Measurements from ENCODE around the gene TBC1D22B. TPM values are rescaled to one million over a fixed set of nuclear protein-coding genes. Genes with fewer than 3 reads are reported as not detected.

Gene TBC1D22B
- polyA plus RNA-seq, 1 of the 3 experiments (the other 2 are of a cell fraction): 5.3 TPM

DNA sequence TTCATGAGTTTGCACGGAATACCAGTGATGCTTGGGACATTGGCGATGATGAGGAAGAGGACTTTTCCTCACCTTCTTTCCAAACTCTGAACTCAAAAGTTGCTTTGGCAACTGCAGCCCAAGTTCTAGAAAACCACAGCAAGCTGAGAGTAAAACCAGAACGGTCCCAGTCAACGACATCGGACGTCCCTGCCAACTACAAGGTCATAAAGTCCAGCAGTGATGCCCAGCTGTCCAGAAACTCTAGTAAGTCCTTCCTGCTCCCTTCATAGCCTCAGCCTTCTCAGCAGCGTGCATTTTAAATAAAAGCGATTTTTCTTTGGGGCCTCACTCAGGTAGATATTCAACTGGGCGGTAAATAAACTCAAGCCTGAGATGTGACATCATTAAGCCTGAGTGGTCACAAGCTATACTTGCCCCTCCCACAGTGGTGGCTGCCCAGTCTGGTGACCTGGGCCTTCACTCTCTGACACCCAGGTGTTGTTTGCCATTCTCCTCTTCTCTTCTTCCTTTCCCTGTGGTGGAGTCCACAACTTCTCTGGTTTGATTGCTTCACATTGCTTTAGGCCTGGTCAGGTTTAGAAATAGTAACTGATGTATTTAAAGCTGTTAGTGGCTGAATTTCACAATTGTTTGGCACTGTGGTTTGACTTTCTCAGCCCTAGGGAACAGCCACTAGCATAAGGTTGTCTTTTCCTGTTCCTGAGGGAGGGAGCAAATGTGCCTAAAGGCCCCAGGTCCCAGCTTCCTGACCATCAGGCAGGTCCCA lies 22.0 kb downstream of the TBC1D22B start:
- Histone ChIP-seq H3K36me3 (replicated peaks in 1 of 2; ENCODE audit: control insufficient read depth in 1 of 2, insufficient read depth in 2 of 2, low read length in 1 of 2) (peaks cover 5 to 37% of the 10 kb centered on the region in 2 experiments), H3K9me2 (no peaks in the 10 kb centered on the region), H3K79me2 (ENCODE audit: insufficient read depth) (peaks cover 20% of the 10 kb centered on the region; the same call in 1 of the 2 replicates), H3K9ac (no peak overlapping the region), H3K9me3 (no peaks in the 10 kb centered on the region), H3K4me1 (ENCODE audit: control insufficient read depth in 1 of 2, insufficient read depth in 2 of 2, low read depth in 1 of 2, low read length in 1 of 2) (no peaks in the 10 kb centered on the region; a peak in 1 of 4 replicates), H3K4me3 (ENCODE audit: low read depth in 2 of 2, low read length in 1 of 2) (no peak overlapping the region), H3K27ac (ENCODE audit: low read depth in 2 of 2, low read length in 1 of 2) (no peak overlapping the region), H3K4me2 (no peak overlapping the region), H2AFZ (ENCODE audit: low read depth) (no peak overlapping the region), H4K20me1 (ENCODE audit: insufficient read depth) (no peaks in the 10 kb centered on the region), H3K27me3 (ENCODE audit: insufficient read depth) (no peaks in the 10 kb centered on the region), H3F3A (replicated peaks; ENCODE audit: insufficient read depth) (no peaks in the 10 kb centered on the region)
- ChIA-PET POLR2A (no interaction called here), CTCF (interaction anchor here (0.9 kb wide), 1 partner anchor 513 kb away, joined by 3 read pairs; no protein-coding TSS in a partner anchor)
- DNase-seq: no peak
- over 99% methylated on average over 9 of the region's 9 CpGs for WGBS (ENCODE audit: low lambda C conversion rate)
- TF ChIP-seq JUND (IDR thresholded peaks at IDR 0.05) (no peak), RFX5 (IDR thresholded peaks at IDR 0.05; ENCODE audit: low read length) (no peak)
- TF ChIP-seq, protein P1, sequence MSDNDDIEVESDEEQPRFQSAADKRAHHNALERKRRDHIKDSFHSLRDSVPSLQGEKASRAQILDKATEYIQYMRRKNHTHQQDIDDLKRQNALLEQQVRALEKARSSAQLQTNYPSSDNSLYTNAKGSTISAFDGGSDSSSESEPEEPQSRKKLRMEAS (IDR thresholded peaks at IDR 0.05; ENCODE audit: low read depth): no peak

- Histone ChIP-seq H3K4me1 (ENCODE audit: control insufficient read depth in 1 of 2, insufficient read depth in 2 of 2, low read depth in 1 of 2, low read length in 1 of 2) (no peaks in the 10 kb centered on the region; a peak in 1 of 4 replicates), H2AFZ (ENCODE audit: low read depth) (no peak overlapping the region), H3K79me2 (ENCODE audit: insufficient read depth) (peaks cover 16% of the 10 kb centered on the region; the same call in 1 of the 2 replicates), H3K27me3 (ENCODE audit: insufficient read depth) (no peaks in the 10 kb centered on the region), H3K9me2 (no peaks in the 10 kb centered on the region), H3K4me2 (no peak overlapping the region), H3K4me3 (ENCODE audit: low read depth in 2 of 2, low read length in 1 of 2) (no peak overlapping the region), H3K9me3 (no peaks in the 10 kb centered on the region), H3K9ac (no peak overlapping the region), H4K20me1 (ENCODE audit: insufficient read depth) (no peaks in the 10 kb centered on the region), H3F3A (replicated peaks; ENCODE audit: insufficient read depth) (no peaks in the 10 kb centered on the region), H3K36me3 (replicated peaks in 1 of 2; ENCODE audit: control insufficient read depth in 1 of 2, insufficient read depth in 2 of 2, low read length in 1 of 2) (peaks cover 5 to 41% of the 10 kb centered on the region in 2 experiments), H3K27ac (ENCODE audit: low read depth in 2 of 2, low read length in 1 of 2) (no peak overlapping the region)
- DNase-seq: no peak
- ChIA-PET POLR2A (no interaction called here), CTCF (interaction anchor here (0.7 to 0.9 kb wide), 2 partner anchors 18 to 514 kb away, joined by 3 read pairs; no protein-coding TSS in a partner anchor)
- TF ChIP-seq IRF3 (IDR thresholded peaks at IDR 0.05; ENCODE audit: low read depth, low read length) (no peak), ELF1 (IDR thresholded peaks at IDR 0.05) (no peak), EZH2phosphoT487 (IDR thresholded peaks at IDR 0.05; ENCODE audit: borderline replicate concordance, low read depth) (no peak), CHD2 (IDR thresholded peaks at IDR 0.05; ENCODE audit: low read length, partially characterized antibody) (no peak), NRF1 (IDR thresholded peaks at IDR 0.05; ENCODE audit: low read depth, low read length) (no peak)
- 93% methylated on average over 8 of the region's 8 CpGs for WGBS (ENCODE audit: low lambda C conversion rate)
Observed at GRCh38 chr6:37280162-37280887, 22.8 kb downstream of the TBC1D22B start.
